NCI-H2171 treated with DMSO at 0.1 percent for 48 hours (cell line): ENCODE data around the gene RABGGTA.

Experiments used
- DNase-seq: peaks from one replicate; lab custom pipeline; 2025; lab: John Stamatoyannopoulos, UW

RABGGTA gene, protein sequence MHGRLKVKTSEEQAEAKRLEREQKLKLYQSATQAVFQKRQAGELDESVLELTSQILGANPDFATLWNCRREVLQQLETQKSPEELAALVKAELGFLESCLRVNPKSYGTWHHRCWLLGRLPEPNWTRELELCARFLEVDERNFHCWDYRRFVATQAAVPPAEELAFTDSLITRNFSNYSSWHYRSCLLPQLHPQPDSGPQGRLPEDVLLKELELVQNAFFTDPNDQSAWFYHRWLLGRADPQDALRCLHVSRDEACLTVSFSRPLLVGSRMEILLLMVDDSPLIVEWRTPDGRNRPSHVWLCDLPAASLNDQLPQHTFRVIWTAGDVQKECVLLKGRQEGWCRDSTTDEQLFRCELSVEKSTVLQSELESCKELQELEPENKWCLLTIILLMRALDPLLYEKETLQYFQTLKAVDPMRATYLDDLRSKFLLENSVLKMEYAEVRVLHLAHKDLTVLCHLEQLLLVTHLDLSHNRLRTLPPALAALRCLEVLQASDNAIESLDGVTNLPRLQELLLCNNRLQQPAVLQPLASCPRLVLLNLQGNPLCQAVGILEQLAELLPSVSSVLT

DNA sequence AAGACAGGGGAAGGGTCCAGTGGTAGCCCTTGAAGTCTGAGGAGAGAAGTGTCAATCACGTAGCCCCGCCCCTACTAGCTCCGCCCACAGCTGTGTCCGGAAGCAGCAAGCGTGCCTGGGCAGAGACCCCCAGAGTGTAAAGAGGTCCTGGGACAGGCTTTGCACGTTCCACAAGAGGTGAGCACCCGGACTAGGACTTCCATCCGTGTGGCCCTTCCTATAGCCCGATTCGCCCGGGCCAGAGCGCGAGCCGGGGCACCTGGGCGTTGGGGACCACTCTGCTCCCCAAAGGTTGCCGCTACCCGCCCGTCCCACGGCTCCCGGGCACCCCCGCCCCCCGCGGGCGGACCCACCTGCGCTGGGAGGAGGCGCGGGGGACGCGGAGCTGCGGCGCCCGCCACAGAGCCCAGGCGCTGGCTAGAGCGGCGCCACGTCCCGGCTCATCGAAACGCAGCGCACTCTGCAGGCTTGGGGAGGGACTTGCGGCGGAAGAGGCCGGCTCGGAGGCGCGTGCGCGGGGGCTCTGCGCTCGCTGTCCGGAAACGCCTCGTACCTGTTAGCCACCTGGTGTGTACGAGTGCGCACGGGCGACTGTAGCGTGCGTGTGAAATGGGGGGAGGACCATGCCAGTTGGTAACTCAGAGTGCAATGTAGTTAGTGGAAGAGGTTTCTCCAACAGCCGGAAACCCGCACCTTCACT is at the start of gene RABGGTA:
Gene RABGGTA (minus strand): TSS at position 464 of the 700 bp plus-strand sequence. CDS start 482 bp downstream, outside the sequence.
- DNase-seq: peak; percentile 96

DNA sequence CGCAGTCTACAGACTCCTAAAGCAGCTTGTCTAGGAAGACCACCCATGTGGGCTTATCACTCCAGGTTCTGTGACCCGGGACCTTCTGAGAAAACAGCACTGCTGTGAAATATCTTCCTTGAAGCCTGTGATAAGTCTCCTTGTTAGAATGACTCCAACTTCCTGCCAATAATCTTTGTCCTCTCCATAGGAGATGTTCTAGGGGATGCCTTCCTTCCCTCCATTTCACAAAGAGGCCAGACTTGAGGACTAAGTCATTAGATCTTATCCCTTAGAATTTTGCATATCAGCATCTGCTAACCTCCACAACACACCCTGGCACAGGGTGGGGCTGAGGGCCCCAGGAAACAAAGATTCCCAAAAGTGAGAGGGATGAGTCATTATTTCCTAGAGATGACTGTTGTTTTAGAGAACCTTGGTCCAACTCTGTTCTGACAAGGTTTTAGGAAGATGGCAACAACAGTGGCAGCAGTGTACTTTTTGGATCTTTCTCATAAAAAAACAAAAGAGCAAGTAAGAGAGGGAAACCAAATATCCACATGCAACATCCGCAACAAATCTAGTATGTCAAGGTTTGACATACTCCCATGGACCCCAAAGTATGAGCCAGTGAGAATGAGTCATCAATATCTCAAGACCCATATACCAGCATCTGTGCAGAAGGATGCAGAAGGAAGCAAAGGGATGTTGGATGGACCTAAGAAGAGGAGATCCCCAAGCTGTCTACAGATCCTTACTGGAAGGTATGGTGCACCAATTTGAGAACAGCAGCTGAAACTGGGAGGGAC is 45.9 kb upstream of the RABGGTA start:
- DNase-seq: no peak

DNA sequence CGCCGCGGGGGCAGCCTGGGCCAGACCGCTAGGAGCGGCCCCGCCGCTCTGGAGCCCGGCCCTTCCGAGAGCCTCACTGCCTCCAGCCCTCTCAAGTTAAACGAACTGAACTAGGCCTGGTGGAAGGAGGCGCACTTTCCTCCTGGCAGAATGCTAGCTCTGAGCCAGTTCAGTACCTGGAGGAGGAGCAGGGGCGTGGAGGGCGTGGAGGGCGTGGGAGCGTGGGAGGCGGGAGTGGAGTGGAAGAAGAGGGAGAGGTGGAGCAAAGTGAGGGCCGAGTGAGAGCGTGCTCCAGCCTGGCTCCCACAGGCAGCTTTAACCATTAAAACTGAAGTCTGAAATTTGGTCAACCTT is 45.2 kb upstream of the RABGGTA start:
- no peak for DNase-seq

DNA sequence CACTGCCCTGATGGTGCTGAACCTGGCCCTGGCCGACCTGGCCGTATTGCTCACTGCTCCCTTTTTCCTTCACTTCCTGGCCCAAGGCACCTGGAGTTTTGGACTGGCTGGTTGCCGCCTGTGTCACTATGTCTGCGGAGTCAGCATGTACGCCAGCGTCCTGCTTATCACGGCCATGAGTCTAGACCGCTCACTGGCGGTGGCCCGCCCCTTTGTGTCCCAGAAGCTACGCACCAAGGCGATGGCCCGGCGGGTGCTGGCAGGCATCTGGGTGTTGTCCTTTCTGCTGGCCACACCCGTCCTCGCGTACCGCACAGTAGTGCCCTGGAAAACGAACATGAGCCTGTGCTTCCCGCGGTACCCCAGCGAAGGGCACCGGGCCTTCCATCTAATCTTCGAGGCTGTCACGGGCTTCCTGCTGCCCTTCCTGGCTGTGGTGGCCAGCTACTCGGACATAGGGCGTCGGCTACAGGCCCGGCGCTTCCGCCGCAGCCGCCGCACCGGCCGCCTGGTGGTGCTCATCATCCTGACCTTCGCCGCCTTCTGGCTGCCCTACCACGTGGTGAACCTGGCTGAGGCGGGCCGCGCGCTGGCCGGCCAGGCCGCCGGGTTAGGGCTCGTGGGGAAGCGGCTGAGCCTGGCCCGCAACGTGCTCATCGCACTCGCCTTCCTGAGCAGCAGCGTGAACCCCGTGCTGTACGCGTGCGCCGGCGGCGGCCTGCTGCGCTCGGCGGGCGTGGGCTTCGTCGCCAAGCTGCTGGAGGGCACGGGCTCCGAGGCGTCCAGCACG is 44.6 kb upstream of the RABGGTA start:
- no peak for DNase-seq

DNA sequence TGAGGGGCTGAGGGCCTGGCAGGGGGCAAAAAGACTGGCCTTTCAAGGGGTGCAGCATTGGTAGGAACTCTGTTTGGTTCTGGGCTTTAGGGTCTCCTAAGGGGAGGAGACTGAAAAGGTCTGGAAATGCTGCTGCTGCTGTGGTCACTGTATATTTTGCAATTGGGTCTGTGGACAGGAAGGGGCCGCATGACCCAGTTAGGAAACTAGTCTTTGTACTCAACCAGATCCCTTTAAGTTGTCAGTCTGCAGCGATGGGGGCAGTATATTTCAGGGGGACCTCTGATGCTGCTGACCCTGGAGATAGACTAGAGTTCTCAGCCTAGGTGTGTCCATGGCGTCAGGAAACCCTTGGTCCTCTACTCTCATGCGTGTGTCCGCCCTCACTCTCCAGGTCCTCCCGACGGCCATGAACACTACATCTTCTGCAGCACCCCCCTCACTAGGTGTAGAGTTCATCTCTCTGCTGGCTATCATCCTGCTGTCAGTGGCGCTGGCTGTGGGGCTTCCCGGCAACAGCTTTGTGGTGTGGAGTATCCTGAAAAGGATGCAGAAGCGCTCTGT is 43.9 kb upstream of the RABGGTA start:
- DNase-seq: no peak

DNA sequence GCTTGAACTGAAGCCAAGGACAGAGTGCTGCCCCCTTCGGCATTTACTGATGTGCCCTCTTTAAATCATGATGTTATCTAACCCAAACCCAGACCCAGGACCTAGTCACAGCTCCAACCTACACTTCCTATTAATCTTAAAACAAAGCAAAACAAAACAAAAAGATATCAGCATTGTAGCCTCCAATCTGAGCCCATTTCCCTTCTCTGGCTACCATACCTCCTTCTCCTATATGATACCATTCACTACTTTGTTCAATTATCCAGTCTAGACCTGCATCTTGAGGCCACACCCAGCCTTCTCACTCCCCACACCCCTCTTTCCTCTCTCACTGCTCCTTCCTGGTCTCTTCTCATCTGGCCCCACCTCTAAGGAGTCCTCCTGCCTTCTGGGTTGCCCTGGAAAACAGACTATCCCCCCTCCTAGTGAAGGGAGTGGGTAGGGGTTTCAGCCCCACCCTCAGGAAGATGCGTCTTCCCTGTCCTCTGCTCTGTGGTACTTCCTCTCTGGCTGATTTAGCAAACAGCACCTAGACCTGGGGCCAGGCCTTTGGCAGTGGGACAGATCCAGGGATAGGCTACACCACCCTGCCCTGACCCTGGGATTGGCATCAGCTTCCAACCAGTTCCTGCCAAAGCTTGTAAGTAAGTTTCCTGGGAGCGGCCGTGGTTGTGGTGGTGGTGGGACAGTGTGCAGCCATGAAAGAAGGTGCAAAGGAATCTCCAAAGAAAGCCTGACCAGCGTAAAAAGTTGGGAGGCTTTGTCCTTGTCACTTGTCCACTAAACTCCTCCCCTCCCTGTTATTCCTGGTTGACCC is 43.2 kb upstream of the RABGGTA start:
- no peak for DNase-seq

DNA sequence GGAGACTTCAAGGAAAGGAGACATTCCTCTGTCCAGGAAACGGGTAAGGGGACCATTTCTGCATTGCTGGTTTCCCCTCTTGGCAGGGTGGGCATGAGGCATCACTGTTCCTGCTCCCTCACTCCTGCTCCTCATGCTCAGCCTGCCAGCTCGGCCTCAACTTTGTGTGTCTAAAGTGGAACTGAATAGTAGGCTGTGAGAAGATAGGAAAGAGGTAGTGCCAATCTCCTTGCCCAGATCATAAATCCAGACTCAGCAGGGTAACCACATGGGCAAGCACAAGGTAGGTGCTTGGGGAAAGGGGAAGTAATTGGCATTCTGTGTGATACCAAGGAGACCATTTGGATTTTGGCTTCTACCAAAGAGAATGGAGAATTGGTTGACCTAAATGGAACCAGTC is 42.5 kb upstream of the RABGGTA start:
- no peak for DNase-seq

DNA sequence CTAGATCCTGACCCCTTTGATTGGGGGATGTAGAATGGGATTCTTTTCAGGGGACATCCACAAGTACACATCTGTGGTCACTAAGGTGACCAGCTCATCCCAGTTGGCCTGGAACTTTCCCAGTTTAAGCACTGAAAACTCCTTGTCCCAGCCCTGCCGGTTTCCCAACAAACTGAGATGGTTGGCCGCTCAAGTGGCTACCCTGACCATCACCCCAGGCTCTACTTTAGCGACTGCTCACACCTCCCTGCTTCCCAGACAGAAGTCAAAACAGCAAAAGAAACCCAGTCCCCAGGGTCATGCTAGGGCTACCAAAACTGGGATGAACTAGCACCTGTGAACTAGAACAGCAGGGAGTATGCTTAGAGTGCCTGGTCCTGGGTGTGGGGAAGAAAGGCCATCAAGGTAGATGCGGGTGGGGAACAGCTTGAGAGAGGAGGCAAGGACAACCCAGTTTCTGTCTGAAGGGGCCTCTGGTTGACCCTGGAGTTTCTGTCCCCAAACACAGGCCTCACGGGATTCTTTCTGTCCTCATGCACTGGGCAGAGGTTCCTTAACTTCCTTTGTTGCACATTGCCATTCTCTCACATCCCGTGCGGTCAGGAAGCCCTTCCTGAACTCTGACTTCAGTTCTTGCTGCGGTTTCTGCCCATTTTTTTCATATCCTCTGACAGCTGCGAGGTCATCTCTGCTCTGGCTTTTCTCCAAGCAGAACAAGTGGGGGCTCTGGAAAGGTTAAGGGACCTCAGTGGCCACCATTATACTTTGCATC is 41.5 kb upstream of the RABGGTA start:
- DNase-seq: no peak

DNA sequence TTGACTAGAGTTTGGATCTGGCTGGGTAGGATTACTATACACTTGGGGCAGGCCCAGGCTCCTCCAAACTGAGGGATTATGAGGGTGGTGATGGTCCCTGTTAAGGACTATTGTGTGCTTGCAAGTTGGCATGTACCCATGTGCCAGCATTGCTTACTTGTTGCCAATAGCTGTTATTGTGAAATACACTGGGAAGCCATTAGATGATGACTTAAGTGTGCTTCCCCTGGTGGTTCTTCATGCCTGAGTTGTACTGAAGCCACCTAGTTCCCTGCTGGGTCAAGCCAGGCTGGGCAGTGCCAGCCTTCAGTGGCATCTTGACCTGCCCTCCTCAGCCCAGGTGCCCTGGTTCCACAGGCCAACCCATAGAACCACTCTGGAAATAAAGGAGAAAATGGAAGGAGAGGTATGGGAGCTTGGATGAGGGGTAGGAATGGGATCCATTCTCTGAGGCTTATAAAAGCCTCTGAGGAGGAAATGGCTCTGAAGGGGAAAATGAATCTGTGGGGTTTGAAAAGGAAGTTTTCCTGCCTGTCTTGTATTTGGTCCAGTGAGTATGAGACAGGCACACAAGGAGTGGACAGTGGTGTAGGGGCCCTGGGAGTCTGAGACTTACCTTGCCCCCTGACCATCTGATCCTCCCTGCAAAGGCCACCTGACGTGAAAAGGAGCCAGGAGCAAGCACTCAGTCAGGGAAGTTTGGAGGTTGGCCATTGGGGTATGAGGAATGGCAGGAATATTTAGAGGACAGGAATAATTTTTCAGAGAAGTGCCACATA is 40.6 kb upstream of the RABGGTA start:
- DNase-seq: no peak

DNA sequence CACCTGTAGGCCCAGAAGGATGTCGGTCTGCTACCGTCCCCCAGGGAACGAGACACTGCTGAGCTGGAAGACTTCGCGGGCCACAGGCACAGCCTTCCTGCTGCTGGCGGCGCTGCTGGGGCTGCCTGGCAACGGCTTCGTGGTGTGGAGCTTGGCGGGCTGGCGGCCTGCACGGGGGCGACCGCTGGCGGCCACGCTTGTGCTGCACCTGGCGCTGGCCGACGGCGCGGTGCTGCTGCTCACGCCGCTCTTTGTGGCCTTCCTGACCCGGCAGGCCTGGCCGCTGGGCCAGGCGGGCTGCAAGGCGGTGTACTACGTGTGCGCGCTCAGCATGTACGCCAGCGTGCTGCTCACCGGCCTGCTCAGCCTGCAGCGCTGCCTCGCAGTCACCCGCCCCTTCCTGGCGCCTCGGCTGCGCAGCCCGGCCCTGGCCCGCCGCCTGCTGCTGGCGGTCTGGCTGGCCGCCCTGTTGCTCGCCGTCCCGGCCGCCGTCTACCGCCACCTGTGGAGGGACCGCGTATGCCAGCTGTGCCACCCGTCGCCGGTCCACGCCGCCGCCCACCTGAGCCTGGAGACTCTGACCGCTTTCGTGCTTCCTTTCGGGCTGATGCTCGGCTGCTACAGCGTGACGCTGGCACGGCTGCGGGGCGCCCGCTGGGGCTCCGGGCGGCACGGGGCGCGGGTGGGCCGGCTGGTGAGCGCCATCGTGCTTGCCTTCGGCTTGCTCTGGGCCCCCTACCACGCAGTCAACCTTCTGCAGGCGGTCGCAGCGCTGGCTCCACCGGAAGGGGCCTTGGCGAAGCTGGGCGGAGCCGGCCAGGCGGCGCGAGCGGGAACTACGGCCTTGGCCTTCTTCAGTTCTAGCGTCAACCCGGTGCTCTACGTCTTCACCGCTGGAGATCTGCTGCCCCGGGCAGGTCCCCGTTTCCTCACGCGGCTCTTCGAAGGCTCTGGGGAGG is 39.5 kb upstream of the RABGGTA start, which contains the start of gene LTB4R:
Gene LTB4R (plus strand): TSS at position 857 of the 959 bp plus-strand sequence. CDS start 4,150 bp downstream, outside the sequence.
- DNase-seq: no peak

DNA sequence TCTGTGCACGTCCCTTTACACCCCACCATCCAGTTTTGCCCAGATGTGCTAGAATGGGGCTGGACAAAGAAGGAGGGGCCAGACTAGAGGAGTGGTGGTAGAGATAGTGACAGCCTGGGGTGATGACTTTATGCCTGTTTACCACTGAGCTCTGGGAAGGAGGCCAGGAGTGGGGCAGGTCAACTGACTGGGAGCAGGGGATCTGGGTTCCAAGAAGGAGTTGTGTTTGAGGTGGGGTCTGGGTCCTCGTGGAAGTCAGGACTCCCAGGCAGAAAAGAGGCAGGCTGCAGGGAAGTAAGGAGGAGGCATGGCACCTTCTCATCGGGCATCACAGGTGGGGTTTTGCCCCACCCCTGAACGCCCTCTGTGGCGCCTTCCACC is 38.9 kb upstream of the RABGGTA start:
- no peak for DNase-seq

DNA sequence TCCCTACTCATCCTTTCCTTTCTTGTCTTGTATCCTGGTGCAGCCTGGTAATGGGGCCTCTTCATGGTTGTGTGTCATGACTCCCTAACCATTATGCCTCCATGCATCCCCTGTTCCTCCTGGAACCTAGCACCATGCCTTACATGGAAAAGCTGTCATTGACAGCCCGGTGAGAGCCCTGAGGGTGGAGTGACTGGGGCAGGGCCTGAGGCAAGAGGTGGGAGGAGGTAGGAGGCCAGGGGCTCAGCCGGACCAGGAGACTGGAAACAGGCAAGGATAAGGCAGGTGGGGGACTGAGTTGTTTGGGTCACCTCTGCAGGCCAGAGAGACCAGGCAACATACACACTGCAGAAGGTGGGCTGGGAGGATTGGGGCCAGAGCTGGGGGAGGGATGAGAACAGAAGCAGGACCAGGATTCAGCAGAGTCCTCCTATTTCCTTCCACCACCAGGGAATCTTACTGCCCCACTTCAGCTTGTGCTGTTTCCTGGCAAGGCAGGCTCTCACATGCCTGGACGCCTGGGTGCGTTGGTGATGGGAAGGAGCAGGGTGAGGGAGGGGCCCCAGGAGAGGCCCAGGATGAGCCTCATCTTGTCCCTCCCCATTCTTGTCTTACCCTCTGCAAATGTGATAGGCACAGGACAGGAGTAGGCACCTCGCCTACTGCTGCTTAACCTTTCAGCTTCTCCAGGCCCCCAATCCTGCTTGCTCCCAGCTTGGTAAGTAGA is 38.3 kb upstream of the RABGGTA start, which contains the start of gene LTB4R2:
Gene LTB4R2 (plus strand): TSS at position 603 of the 727 bp plus-strand sequence. CDS start 525 bp downstream, outside the sequence.
- DNase-seq: no peak

DNA sequence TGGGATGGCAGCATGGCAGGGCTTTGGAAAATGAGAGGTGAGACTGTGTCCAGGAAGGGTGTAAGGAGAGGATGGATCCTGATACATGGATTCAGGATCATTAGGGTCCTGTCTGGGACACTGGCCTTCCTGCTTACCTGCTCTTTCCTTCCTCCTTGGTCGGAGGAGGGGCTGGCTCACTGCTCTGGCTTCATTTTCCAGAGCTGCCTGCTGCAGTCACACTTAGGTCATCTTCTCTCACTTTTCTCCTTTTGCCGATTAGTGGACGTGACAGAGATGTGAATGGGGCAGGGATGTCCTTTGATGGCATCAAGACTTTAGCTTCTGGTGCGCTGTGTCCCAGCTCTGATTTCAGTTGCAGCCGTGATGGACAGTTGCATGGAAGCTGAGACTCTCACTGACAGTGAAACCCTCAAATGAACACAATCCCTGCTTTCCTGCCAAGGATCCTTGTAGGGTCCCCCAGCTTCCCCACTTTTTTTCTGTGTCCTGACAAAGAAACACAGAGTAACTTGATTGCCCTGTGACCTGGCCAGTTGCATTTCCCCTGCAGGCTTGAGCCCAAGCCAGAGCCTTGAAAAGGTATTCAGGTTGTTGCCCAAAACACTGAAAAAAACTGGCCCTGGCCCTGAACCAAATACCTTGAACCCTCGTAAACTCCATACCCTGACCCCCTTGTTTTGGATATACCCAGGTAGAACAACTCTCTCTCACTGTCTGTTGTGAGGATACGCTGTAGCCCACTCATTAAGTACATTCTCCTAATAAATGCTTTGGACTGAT is 37.1 kb upstream of the RABGGTA start:
- no peak for DNase-seq

DNA sequence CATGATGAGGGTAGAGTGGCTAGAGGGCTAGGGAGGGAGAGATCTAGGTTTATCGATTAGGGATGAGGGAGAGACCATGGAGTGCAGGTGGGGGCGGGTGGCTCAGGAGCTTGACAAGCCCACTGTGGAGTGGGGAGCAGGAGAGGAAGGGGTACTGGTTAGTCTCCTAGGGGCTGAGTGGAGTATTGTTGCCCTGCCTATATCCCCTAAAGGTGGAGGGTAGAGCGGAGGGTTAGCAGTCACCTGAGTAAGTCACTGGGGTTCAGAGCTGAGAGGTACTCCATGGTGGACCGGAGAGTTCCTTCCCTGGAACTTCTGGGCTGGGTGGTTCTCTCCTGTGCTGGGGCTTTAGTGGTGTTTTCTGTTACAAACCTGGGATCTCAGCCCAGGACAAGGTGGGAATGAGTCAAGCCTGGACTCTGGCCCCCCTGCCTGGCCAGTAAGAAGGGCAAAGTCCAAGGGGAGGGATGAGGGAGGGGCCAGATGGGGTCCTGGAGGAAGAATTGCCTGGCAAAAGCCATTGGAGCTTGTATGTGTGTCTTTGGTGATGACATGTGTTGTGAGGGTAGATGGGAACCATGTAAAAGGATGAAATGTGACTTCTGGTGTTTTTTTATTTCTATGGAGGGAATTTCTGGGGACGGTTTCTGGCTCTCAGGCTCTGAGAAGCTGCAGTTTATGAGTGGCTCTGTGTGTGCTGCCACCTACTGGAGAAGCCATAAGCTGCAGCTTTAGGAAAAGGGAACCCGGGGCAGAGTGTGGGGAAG is 36.4 kb upstream of the RABGGTA start, which contains the start of gene CIDEB:
Gene CIDEB (minus strand): TSS at position 403 of the 767 bp plus-strand sequence. CDS start 119 bp downstream, at position 284.
- peak; percentile 48 for DNase-seq

DNA sequence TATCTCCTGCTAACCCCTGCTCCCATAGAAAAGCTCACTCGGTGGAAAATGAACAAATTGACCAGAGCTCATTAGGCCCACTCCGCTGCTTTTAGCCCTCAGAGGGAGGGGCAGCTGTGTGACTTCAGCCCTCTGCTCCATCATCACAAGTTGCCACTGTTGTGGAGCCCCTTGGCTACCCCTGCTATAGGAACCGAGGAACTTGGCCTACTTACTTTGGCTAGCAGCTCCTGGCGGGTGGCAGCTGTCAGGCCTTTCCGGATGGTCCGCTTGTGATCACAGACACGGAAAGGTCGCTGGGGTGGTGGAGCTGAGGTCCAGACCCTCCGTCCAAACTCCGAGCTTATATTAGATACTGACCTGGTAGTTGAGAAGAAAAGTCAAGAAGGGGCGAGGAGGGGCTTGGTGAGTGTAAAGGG is 35.8 kb upstream of the RABGGTA start:
- DNase-seq: no peak
